HEK293T (cell line): ENCODE results near the gene EXOC3L1.

ENCODE experiments used
- CTCF ChIA-PET: fragments of 350-600 bp; formaldehyde crosslinking; extraction: SDS; loops from one replicate; lab custom pipeline; 2021; ENCODE audit warnings: antibody characterized with exemption, inconsistent platforms; lab: Yijun Ruan, JAX
- POLR2A ChIA-PET: fragments of 350-600 bp; formaldehyde crosslinking; extraction: SDS; loops from one replicate; lab custom pipeline; 2020; ENCODE audit warnings: antibody characterized with exemption, inconsistent platforms; lab: Yijun Ruan, JAX
- DNase-seq: peaks from one replicate; pipeline ENCODE4 v3.0.0; 2012; ENCODE audit warnings: mixed read lengths; ENCODE audit errors: extremely low spot score
- ARNT ChIP-seq: fragments of 450-650 bp; IDR thresholded peaks from 2 replicates; pipeline ENCODE4 v1.6.1; 2017; ENCODE audit warnings: mild to moderate bottlenecking
- BHLHE40 ChIP-seq: fragments of 450-650 bp; IDR thresholded peaks from 2 replicates; pipeline ENCODE4 v1.6.1; 2016; ENCODE audit warnings: mild to moderate bottlenecking, moderate library complexity, borderline replicate concordance
- CTBP1 ChIP-seq: fragments of 450-650 bp; IDR thresholded peaks from 2 replicates; pipeline ENCODE4 v1.6.1; 2016; ENCODE audit warnings: borderline replicate concordance
- ELF4 ChIP-seq: fragments of 450-650 bp; IDR thresholded peaks from 2 replicates; pipeline ENCODE4 v1.6.1; 2017; ENCODE audit warnings: antibody characterized with exemption
- FOXA1 ChIP-seq: fragments of 450-650 bp; IDR thresholded peaks from 2 replicates; pipeline ENCODE4 v1.6.1; 2016; ENCODE audit warnings: mild to moderate bottlenecking
- FOXK2 ChIP-seq: fragments of 450-650 bp; IDR thresholded peaks from 2 replicates; pipeline ENCODE4 v1.6.1; 2016; ENCODE audit warnings: mild to moderate bottlenecking
- FOXM1 ChIP-seq: fragments of 450-650 bp; IDR thresholded peaks from 2 replicates; pipeline ENCODE4 v1.6.1; 2017; ENCODE audit warnings: mild to moderate bottlenecking, borderline replicate concordance
- HDGF ChIP-seq: fragments of 450-650 bp; IDR thresholded peaks from 2 replicates; pipeline ENCODE4 v1.6.1; 2017; ENCODE audit warnings: antibody characterized with exemption, borderline replicate concordance
- L3MBTL2 ChIP-seq: fragments of 450-650 bp; conservative IDR thresholded peaks from 2 replicates; pipeline ENCODE4 v1.6.1; 2016; ENCODE audit warnings: mild to moderate bottlenecking
- LEF1 ChIP-seq: fragments of 450-650 bp; IDR thresholded peaks from 2 replicates; pipeline ENCODE4 v1.6.1; 2017; ENCODE audit warnings: mild to moderate bottlenecking, borderline replicate concordance
- NFRKB ChIP-seq: fragments of 450-650 bp; IDR thresholded peaks from 2 replicates; pipeline ENCODE4 v1.6.1; 2016; ENCODE audit warnings: mild to moderate bottlenecking, moderate library complexity
- SP1 ChIP-seq: fragments of 450-650 bp; IDR thresholded peaks from 2 replicates; pipeline ENCODE4 v1.6.1; 2017
- SUZ12 ChIP-seq: fragments of 450-650 bp; IDR thresholded peaks from 2 replicates; pipeline ENCODE4 v1.6.1; 2016; ENCODE audit warnings: mild to moderate bottlenecking
- TARDBP ChIP-seq: fragments of 450-650 bp; IDR thresholded peaks from 2 replicates; pipeline ENCODE4 v1.6.1; 2016
- ZNF384 ChIP-seq: fragments of 450-650 bp; IDR thresholded peaks from 2 replicates; pipeline ENCODE4 v1.6.1; 2016
- TF ChIP-seq, protein P1 (sequence below): fragments of 450-650 bp; IDR thresholded peaks from 2 replicates; pipeline ENCODE4 v1.6.1; 2016

The EXOC3L1 gene

DNA sequence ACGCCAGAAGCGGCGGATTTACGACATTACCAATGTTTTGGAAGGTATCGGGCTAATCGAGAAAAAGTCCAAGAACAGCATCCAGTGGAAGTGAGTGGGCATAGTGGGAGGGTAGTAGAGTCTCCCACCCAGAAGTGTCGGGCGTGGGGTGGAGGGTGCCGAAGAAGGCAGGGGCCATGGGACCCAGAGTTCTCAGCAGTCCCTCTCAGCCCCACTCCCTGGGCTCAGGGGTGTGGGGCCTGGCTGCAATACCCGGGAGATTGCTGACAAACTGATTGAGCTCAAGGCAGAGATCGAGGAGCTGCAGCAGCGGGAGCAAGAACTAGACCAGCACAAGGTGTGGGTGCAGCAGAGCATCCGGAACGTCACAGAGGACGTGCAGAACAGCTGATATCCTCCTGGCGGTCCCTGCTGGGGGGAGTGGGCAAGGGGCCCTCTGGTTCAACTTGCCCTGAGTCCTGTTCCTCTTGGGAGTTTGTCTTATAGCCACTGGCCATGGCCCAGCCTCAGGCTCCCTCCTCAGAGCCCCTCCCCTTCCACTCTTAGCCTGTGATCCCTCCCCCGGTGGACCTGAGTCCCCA, 2.9 kb upstream of the EXOC3L1 start:
- TF ChIP-seq, protein P1, sequence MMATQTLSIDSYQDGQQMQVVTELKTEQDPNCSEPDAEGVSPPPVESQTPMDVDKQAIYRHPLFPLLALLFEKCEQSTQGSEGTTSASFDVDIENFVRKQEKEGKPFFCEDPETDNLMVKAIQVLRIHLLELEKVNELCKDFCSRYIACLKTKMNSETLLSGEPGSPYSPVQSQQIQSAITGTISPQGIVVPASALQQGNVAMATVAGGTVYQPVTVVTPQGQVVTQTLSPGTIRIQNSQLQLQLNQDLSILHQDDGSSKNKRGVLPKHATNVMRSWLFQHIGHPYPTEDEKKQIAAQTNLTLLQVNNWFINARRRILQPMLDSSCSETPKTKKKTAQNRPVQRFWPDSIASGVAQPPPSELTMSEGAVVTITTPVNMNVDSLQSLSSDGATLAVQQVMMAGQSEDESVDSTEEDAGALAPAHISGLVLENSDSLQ: no peak
- no peak for TF ChIP-seq TARDBP
- no peak for TF ChIP-seq NFRKB
- TF ChIP-seq ZNF384: no peak
- no peak for TF ChIP-seq ARNT
- TF ChIP-seq ELF4: no peak
- no peak for TF ChIP-seq FOXK2
- TF ChIP-seq SUZ12: no peak
- no peak for TF ChIP-seq SP1
- no peak for TF ChIP-seq FOXM1
- DNase-seq: no peak
- ChIA-PET POLR2A (interaction anchor here (0.6 to 1.9 kb wide), 6 partner anchors 18 to 55 kb away, joined by 3 to 7 read pairs (median 3); partner anchors contain the start of genes FHOD1 and TMEM208), CTCF (interaction anchor here (0.6 to 0.8 kb wide), 2 partner anchors 34 to 35 kb away, joined by 3 read pairs; no protein-coding TSS in a partner anchor)

DNA sequence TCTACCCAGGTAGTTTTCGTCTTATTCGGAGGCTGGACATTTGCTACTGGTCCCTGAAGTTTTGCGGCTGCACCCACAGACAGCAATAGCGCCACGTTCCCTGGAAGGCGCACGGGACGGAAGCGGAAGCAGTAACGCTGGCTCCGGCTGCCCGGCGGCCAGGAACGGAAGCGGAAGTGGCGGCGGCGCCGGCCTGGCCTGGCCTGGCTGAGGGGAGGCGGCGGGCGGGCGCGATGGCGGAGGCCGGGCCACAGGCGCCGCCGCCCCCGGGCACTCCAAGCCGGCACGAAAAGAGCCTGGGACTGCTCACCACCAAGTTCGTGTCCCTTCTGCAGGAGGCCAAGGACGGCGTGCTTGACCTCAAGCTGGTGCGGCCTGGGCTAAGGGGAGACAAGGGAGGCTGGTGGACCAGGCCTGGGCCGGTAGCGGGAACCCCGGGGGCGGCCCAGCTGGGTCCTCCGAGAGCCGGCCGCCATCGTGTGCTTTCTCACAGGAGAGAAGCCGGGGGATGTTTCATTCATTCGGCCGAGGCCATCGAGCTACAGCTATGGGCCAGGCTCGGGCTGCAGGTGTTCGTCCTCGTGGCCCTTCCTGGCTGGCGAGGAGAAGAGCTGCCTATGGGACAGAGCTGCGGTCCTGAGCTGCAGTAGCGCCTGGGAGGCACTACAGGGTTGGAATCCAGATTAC, 2.2 kb upstream of the EXOC3L1 start, which contains the start of gene E2F4:
E2F4 (plus strand) TSS at position 161 of the 687 bp plus-strand sequence; CDS start at position 234, 73 bp downstream.
- TF ChIP-seq ELF4 (peak; percentile 76), BHLHE40 (no peak), FOXA1 (no peak), LEF1 (peak; percentile 25; the same call in 1 of the 2 replicates)
- CTCF ChIA-PET: interaction anchor here (0.6 to 0.8 kb wide), 2 partner anchors 34 to 35 kb away, joined by 3 read pairs; no protein-coding TSS in a partner anchor
- POLR2A ChIA-PET: interaction anchor here (1.0 to 1.9 kb wide), 5 partner anchors 17 to 56 kb away, joined by 3 to 7 read pairs (median 3); partner anchors contain the start of genes FHOD1 and TMEM208
- peak; percentile 93 for DNase-seq

DNA sequence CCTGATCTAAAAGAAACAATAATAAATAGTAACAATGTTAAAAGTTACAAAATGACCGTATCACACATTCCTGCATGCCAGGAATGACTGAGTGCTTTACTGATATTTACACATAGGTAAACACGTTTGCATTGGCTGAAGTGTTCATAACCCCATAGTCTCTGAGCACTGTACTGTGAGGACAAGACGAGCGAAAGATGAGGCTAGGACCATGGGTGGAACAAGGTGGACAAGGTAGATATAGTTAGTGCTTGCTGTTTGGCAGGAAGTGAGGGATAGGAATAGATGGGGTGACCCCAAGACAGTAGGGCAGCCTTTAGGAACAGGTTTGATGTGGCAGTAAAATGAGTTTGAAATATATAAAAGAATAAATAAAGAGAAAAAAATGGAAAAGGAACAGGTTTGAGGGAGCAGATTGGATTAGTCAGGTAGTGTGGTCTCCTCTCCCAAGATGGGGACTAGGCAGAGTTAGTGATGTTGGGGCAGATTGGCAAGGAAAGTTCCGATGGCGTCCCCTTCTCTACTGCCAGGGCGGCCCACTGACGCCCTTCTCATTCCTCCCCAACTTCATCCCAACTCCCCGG, 1.6 kb upstream of the EXOC3L1 start:
- no peak for DNase-seq
- TF ChIP-seq HDGF (no peak), SUZ12 (no peak), FOXK2 (no peak), ARNT (no peak), BHLHE40 (no peak), ELF4 (no peak), L3MBTL2 (no peak)
- CTCF ChIA-PET: no interaction called here
- POLR2A ChIA-PET: no interaction called here

DNA sequence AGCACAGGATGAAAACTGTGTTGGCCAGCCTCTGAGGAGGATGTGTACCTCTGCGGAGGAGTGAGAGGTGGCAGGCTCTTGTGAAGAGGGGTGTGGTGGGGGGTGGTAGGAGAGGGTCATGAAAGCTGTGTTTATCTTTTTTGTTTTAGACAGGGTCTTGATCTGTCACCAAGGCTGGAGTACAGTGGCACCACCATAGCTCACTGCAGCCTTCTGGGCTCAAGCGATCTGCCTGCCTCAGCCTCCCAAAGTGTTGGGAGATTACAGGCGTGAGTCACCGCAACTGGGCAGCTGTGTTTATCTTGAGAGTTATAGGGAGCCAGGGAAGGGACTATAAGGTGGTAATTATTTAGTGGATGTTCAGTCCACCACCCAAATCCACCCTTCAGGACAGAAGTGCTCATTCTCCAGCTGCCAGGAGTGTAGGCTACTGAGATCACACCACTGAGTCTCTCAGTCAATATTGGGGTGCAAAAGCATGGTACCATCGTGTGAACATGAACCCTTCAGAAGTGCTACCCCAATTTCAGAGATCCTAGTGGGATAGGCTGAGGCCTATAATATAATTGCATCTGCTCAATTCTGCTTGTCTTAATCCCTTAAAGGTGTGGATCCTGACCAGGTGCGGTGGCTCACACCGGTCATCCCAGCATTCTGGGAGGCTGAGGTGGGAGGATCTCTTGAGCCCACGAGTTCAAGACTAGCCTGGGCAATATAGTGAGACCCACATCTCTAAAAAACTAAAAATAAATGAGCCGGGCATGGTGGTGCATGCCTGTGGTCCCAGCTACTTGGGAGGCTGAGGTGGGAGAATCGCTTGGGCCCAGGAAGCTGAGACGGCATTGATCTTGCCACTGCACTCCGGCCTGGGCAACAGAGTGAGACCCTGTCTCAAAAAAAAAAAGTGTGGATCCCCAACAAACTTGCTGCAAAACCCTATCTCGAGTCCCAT, 788 bp upstream of the EXOC3L1 start:
- POLR2A ChIA-PET: interaction anchor here (0.7 to 2.0 kb wide), 3 partner anchors 20 to 36 kb away, joined by 3 to 7 read pairs (median 5); partner anchors contain the start of genes NOL3 and TMEM208
- no peak for DNase-seq
- CTCF ChIA-PET: interaction anchor here (0.6 to 0.8 kb wide), 2 partner anchors 20 to 165 kb away, joined by 3 read pairs; partner anchors contain the start of gene NOL3
- TF ChIP-seq FOXM1: no peak

DNA sequence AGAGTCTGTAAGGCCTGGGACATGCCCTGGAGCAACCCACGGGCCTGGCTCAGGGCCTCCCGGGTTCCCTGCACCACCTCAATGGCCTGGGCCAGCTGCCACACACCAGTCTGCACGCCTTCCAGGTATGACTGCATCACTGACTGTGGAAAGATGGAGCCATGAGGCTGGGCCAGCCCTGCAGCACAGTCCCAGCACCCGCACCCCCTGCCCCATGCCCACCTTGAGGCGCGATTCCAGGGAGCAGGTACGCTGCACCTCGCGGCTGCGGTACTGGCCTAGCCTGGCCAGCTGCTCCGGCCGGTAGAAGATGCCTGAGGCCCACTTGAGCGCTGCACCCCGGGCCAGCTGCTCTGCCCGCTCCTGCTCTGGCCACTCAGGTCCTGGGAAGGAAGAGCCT, 1.1 kb downstream of the EXOC3L1 start:
- no peak for DNase-seq
- ChIA-PET CTCF (no interaction called here), POLR2A (no interaction called here)
- TF ChIP-seq FOXK2 (no peak), ELF4 (no peak), LEF1 (no peak), L3MBTL2 (no peak), NFRKB (no peak), HDGF (no peak), TARDBP (no peak), FOXM1 (no peak), FOXA1 (no peak), SUZ12 (no peak), BHLHE40 (no peak), ZNF384 (no peak), CTBP1 (no peak), SP1 (no peak), ARNT (no peak)
- TF ChIP-seq, protein P1: no peak

DNA sequence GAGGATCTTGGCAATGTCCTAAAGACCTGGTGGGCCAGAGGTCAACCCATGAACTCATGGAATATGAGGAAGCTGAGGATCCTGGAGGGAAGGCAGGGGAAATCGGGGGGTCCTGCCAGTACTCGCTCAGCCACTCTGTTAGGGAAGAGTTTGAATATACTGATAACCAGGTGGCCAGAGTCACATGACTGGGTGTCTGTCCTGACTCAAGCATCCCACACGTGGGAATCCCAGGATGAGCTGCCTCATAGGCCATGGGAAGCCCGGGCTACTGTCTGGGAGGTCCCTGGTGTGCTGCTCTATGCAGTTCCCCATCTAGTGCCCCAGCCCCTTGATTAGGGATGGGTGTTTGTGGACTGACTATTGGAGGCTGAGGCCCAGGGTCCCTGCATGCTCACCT, 1.6 kb downstream of the EXOC3L1 start:
- DNase-seq: no peak
- no peak for TF ChIP-seq ARNT
- TF ChIP-seq FOXK2: no peak
- no peak for TF ChIP-seq LEF1
- TF ChIP-seq, protein P1: no peak
- TF ChIP-seq HDGF: no peak
- no peak for TF ChIP-seq L3MBTL2
- POLR2A ChIA-PET: no interaction called here
- CTCF ChIA-PET: no interaction called here
